GM21825 (cell line): ENCODE data around the gene RBMS1.

Source experiments
- ATAC-seq: cut with Tn5 transposase; IDR thresholded peaks from one replicate; pipeline ENCODE4 v1.9.1; 2021; ENCODE audit warnings: mild to moderate bottlenecking, moderate library complexity; ENCODE audit not compliant: unreplicated experiment

The RBMS1 gene

DNA sequence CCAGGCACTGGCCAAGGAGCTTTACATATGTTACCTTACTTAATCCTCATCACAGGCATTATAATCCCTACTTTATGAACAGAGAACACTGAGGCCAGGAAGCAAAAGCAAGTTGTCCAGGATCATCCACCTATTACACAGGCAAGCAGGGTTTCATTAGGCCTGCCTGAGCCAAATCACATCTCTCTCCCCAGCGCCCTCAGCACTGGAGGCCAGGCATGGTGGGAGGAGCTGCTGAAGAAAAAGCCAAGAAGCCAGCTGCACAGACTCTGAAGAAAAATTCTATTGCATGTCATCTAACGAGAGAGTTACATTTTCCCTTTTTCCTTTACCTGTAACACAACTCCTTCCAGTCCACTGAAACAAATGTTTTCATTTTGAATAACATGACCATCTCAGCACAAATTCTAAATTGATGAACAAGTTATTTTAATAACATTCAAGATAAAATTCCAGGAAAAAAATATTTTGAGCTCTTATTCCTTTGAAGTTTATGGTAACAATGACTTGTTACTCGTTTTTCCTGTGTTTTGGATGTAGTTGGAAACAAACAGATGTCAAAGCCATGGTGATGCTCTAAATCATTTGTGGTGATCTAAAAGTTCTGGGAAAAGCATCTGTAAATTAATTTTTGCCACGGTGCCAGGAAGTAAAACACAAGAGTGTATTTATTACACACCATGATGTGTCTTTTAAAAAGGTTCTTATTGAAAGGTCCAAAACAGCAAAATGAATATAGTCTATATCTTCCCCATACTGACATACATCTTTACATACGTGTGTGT lies 154.5 kb downstream of the RBMS1 start:
- ATAC-seq: no peak

DNA sequence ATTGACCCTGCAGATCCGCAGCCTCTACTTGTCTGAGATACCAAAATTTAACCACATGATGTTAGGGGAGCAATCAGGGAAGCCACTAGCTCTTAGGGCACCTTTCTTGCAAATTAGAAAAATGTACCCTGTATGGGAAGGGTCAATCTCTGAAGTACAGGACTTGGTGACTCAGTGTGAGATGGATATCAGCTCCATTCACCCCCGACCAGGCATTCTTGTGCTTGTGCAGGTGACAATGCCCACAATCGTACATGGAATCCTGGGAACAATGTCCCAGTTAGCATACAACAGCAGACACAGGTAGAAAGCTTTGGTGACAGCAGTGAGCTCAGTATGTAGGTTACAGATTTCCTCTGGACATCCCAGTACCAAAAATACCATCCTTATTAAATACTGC lies 155.9 kb downstream of the RBMS1 start:
- ATAC-seq: no peak

DNA sequence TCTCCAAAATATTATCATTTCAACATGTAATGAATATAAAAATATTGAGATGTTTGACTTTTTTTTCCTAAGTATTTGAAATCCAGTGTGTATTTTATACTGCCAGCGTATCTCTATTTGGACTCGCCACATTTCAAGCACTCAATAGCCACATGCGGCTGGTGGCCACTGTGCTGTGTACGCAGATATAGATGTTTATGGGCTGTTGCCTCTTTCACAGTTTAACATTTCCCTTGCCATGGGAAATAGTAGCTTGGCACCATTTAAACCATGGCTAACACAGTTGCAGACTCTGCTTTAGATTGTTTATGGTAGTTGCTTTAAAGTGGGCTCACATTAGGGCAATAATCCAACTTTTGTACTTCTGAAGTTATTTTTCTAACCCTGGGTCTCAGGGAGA lies 157.0 kb downstream of the RBMS1 start:
- no peak for ATAC-seq

DNA sequence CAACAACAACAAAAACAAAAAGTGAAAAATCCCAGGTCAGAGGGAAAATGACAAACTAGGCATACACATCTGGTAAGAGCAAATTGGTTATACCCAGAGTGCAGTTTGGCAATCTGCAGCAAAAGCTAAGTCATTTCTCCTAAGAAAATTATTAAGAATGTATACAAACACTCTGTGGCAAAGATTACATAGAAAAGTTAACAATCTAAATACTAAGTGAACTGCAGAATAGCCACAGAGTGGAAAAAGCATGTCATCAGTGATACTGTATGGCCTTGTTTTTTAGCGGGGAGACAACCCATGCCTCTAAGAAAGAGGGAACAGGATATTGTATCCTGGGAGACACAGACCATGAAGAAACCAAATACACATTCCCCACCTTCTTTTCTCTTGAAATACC lies 157.5 kb downstream of the RBMS1 start:
- no peak for ATAC-seq

DNA sequence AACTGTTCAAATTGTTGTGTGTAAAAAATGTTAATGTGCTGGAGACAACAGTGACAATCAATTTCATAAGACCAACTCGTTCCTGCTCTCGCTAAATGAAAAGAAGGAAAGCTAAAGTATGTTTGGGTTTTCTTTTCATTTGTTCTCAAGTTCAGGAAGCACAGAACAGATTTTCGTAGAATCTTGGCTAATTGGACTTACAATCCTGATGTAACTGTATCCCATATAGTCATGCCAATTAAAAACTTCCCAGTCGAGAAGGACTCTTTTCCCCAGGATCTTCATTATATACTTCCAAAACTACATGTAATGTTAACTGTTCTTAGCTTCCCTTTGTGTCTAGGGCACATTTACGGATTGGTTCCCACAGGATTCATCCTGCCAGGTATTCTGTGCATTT lies 158.2 kb downstream of the RBMS1 start:
- no peak for ATAC-seq

DNA sequence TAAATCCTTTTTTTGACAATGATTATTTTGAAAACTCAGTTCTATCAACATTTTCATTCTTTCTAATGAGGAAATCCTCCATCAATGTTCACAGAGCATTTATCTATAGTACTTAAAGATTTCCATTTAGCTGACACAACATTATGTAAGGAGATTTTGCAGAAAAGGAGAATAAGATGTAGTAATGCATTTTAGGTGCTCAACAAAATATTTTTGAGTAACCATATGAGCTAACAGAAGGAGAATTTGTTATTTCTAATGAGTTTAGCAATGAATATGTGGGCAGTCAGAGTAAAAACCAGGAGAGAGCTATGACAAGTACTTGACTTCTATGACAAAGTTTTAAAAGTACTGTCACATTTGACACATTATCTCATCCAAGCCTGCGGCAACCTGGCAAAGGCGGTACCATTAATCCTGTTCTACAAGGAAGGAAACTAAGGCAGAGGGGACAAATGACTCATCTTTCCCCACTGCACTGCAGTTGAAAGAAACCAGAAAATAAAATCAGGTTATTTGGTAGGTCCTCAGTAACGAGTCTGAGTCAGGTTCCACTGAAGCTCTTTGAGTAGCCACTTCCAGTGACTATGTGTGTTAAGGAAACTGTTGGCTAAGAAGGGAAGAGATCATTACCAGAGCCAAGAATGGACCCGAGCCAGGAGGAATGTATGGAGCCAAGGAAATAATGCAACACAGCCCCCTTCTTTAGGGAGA lies 159.4 kb downstream of the RBMS1 start:
- no peak for ATAC-seq

DNA sequence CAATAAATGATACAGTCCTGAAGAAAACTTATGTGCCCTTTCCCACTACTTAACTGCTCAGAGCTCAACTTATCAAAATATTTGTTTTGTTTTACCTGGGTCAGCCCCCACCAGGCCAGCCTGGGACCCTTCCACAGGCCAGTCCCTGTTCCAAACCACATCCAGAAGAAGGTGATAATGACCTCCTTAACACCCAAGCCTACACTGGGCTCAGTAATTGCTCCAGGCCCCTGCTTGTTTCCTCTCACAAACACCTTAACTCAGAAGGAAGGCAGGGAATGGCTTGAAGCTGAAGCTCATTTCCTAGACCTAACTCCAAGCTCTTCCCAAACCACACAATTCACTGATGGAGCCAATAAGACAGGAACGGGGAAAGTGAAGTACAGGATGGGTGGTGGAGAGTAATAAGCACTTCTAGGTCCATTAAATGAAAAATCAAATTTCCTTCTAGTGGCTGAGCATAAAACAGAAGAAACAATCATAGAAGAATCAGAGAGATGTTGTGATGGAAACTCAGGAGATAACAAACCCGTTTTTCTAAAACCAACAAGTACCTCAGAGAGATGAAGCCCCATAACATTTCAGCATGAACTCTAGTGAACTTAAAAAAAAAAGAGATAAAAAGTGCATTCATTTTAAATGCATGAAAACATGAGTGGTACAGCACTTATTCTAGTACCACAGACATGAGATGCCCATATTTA lies 160.1 kb downstream of the RBMS1 start:
- ATAC-seq: no peak

DNA sequence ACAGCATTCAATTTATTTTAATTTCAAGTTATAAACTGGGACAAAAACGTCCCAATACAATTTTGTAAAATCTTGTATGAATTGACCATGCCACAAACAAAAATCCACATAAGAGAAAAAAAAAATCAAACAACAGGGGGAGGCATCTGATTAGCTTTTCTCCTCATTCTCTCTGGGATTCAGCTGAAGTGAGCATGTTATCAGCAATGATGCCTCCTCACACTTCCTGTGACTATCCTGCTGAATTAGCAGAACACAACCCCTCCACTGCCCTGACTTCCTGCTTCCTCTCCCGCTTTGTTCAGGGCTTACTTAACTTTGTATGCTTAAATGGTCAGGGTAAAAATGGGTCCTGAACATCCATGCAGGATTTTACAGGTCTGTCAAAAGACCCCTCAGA lies 161.3 kb downstream of the RBMS1 start:
- ATAC-seq: no peak

DNA sequence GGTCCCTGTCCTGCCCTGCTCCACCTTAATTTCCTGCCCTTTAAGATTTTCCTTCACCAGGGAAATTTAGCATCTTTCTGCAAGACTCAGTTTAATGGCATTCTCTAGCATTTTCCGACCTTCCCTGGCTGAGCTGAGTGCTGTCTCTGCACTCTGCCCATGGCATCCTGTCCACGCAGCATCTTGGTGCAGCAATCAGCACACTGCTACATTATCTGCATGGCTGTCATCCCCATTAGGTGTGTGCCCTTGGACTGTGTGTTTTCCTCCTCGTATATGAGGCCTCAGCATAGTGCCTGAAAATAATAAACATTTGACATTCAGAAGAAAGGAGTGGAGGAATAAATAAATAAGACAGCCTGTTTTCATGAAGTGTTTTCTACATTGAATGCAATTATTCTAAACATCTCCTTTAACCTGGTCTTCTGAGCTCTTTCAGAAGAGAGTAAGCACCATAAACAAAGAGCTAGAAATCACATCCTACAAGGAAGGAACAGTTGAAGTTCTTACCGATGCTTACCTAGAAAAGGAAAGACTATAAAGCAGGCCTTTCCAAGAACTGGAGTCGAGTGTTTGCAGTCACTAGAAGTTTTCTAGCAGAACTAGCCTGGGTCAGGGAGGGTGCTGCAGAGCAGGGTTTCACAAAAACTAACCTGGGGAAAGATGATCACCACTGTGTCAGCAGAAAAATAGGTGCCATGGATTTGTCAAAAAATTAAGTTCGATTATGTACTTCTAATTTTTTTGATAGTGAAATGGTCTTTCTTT lies 162.2 kb downstream of the RBMS1 start:
- ATAC-seq: no peak

DNA sequence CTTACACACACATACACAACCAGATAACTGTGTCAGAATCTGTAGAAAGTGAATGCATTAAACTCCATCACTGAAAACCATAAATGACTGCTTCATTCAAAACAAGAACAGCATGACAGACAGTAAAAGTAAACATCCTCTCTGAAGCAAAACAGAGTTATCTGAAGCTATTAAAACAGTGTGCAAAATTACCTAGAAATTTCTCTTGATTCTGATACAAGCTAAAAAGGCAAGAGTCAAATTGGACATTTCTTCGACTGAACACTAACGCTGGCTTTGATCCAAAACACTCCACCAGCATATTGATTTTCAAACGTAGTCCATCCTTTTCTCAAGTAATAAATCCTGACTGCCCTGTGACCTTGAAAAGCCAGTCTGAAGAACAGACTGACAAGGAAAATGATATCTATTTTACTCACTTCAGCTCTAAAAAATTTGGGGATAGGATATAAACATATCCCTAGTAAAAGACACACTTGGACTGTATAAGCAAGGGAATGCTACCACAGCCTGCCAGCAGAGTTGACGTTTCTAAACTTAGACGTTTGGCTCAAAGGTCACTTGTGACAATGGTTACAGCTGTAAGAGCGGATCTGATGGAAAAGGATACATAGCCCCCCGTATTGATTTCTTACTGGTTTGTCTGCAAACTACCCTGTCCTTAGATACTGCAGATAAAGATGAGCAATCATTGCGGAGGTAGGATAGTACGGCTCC lies 164.6 kb downstream of the RBMS1 start:
- ATAC-seq: no peak

DNA sequence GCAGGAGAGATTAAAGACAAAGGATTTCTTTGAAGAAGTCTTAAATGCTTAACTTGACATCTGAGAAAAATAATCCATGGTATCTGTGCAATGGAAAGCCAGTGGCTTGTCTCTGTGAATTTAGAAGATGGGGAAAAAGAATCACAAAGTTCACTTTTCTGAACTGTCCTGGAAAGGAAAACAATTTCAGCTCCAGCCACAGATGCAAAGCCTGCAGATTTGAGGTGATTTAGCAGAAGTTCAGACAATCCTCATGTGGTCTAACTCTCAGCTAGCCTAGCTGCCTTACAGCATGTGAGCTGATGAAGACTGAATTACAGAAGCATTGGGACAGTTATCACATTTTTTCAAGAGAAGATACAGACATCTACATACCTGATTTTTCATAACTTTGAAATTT lies 166.8 kb downstream of the RBMS1 start:
- no peak for ATAC-seq

DNA sequence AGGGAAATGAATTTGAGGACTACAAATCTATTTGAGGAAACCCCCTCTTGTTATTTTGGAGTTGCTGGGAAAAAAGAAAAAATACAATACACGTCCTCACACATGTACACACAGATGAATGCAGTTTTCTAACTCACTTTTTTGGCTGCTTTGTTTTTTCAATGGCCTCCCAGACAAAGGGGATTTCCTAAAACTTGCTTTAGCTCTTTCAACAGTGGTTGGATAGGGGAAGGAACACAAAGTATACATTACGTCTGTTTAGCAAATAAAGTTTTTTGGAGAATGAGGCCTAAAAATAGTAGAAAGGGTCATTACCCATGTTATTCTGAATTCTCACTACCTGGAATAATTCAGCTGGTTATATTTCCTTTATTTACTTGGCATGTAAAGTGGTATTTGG lies 168.2 kb downstream of the RBMS1 start:
- no peak for ATAC-seq

DNA sequence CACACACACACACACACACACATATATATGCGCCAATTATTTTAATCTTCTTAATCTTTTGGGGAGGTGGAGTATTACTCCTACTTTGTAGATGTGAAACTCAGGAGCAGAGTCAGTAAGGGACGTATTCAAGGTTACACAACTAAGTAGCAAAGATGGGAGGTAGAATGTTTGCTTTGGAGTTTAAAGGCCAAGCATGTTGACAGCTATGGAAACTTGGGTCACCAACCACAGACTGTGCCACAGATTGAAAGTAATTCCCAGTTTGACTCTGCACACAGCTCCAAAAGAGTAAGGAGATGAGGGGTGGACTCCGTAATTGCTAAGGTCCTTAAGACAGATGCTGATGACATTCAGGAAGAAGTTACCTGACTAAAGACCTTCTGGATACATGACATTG lies 168.7 kb downstream of the RBMS1 start:
- no peak for ATAC-seq

DNA sequence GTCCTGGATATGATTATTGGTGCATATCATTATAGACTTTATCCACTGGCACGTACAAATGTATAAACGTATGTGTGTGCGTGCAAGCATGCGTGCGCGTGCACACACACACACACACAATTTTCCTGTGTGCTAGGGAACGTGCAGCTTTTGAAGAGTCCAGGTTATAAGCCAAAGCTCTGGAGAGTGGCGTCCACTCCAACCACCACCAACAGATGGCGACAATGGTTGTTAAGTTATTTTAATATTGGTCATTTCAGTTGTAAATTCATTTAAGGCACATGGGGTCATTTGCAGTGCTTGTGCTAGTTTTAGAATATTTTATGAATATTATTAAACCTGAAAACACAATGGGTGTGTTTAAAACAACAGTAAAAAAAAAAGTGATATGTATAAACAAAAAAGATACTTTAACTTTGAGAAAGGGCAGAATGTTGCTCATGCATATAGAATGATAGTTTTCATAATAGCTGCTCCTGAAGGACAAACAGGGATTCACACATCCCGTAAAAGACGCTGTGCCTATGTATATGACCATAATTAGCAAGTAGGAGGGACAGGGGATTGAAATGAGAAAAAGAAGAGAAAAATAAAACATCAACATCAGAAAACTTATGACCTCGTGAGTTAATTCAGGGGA lies 169.3 kb downstream of the RBMS1 start:
- no peak for ATAC-seq

DNA sequence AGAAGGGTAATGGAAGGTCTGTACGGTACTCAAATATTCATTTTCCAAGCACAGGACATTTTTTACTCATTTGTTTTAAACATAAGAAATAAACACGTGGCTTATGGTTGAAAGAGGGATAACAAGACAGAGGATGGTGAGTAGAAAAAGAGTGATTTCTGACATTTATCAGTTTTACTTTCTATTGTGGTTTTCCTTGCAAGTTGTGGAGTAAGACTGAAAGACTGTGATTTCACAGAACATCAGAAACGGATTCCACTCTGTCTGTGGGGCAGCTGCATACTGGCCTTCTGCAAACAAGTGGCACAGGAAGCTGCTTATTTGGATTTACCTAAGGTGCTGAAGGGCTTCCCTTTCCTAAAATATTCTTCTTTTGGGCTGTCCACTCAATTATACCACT lies 171.3 kb downstream of the RBMS1 start:
- no peak for ATAC-seq

DNA sequence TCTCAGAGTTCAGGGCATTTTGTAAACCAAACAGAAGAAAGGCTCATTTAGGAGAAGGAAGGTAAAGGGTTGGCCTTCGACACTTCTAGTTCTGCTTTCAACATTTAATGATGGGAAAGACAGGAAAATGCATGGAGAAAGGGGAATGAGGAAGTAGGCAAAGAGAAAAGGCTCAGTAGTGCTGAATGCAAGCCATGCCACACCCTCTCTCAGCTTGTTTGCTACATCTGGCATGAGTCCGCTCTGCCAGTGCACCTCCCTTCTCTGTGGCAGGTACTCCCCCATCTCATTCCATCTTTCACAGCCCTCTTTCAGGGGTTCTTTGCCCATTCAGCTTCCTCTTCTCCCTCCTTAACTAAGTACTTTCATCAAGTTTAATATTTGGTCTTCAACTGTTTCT lies 172.6 kb downstream of the RBMS1 start:
- no peak for ATAC-seq

DNA sequence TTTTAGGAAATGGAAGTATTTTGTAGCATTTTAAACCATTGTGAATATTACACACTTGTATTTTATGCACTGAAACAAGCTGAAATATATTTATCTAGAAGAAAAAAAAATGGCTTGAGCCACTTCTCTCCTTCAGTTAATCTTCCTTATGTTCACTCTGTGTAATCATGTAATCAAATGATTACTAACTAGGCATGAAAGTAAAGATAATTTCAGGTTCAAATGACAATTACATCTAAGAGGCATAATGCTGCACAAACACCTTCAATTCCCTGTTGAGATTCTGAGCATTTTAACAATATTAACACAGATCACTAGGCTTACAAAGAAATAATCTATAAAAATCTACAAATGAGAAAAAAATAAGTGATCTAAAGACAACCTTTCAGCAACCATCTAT lies 173.9 kb downstream of the RBMS1 start:
- ATAC-seq: no peak

DNA sequence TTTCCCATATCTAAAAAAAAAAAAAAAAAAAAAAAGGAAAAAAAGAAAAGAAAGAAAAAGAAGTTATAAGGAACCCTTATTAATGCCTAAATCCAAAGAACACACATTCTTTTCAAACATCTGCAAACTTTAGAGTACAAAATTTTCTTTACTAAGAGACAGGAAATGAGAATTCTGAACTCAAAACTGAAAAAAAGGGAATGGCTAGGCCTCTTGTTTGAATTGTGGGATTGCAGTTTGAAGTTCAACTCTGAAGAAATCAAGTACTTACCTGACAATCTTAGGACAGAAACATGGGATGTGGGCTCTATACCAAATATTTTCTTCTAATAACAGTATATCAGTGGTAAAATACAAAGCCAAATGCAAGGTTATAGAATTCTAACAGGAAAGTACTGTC lies 175.4 kb downstream of the RBMS1 start:
- no peak for ATAC-seq

DNA sequence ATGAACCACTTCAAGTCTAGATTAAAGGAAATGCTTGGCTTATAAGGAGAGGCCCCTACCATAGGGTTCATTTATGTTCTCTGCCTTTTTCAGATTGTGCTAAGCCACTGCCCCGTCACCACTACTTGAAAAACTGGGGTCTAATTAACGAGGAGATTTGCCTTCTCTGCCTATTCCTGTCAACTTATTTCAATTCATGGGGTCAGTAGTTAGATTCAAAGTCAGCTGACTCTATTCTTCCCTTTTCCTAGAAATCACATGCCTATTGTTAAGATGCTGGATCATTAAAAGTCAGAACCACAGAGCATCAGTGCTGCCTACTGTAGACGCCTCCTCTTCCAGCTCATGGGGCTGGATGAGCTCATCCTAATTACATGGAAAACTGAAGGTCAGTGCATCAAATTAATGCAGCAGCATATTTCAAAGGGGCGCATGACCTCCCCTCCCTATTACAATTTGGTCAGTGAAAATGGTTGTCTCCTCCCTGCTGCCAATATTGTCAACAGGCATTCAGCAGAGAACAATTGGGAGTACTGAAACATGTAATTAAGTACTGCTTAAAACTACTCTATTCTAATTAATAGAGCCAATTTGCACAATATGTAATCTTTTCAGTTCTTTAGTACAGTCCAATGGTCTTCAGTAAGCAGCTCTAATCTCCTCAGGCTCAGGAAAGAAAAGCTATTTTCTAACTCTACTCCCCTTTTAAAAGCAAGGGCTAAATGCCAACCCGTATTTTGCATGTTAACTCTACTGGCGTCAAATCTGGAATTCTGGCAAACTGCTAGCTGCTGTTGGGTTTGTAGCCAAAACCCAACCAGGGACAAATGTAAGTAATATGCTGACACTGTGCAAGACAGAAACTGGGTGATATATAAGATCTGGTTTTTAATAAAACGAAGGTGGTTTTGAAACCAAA lies 176.2 kb downstream of the RBMS1 start:
- no peak for ATAC-seq
